GM12892 (cell line): ENCODE results near the gene S100A14. TPM values are rescaled to one million over a fixed set of nuclear protein-coding genes. Genes with fewer than 3 reads are reported as not detected.

Source experiments
- DNase-seq: peaks from one replicate; pipeline ENCODE4 v3.0.0; 2011; ENCODE audit not compliant: insufficient read length
- FAIRE-seq: peaks from 2 replicates; lab custom pipeline; 2011; peaks lifted over from hg19 to GRCh38; lab: Jason Lieb, UNC
- POLR2A ChIP-seq: IDR thresholded peaks from 2 replicates; pipeline ENCODE4 v1.6.1; 2011; ENCODE audit warnings: low read depth, low read length, control low read depth
- POLR2AphosphoS5 ChIP-seq: IDR thresholded peaks from 2 replicates; pipeline ENCODE4 v1.6.1; 2011; ENCODE audit warnings: low read depth, low read length, control low read depth
- TAF1 ChIP-seq: IDR thresholded peaks from 2 replicates; pipeline ENCODE4 v1.6.1; 2011; ENCODE audit warnings: low read depth, mild to moderate bottlenecking, control low read depth, low read length, borderline replicate concordance
- polyA plus RNA-seq: library from polyadenylated mRNA; unstranded; fragments of >200 nt; gene quantifications from one replicate; pipeline ENCODE4 v1.2.1, GENCODE V29; 2012; ENCODE audit warnings: missing spikeins, inconsistent platforms; ENCODE audit not compliant: missing spikeins

Gene S100A14
- 1.5 TPM for polyA plus RNA-seq

DNA sequence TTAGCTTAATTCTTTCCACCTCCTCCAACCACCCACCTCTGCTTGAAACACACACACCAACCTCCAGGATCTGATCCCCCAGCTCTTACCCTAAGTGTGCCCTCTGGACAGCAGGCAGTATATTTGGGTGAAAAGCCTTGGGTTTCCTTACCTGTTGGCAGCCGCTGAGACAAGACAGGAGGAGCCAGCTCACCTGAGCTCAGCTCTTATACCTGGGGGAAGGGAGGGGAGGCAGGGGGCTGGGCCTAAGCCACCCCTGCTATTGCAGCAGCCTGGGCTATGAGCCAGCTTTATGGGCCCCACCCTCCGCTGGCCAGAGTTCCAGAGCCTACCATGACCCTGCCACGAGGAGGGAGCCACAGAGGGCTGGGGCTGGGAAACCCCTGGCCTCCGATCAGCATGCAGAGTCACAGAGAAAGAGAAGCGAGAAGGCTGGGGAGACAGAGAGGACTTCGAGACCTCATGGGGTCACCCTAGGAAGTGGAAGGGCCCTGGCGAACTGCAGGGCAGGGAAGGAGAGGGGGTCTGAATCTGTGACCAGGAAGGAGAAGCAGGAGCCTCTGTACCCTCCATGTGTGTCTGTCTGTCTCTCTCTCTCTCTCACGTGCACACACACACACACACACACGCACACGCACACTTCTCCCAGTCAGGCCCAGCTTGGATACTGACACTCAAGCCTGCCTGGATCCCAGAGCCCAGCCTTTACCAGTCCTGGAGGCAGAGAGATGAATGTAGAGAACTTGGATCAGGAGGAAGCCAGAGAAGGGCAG is at the start of gene S100A14:
Gene S100A14, minus strand, starts transcription at position 182 of the 773 bp plus-strand sequence. CDS start 467 bp downstream, outside the sequence.
- no peak for TF ChIP-seq POLR2AphosphoS5
- TF ChIP-seq TAF1: no peak
- DNase-seq: no peak
- peak; percentile 40 for FAIRE-seq

GRCh38 chr1:153663211-153663610 is 47.1 kb upstream of the S100A14 start:
- TF ChIP-seq POLR2AphosphoS5 (no peak), POLR2A (no peak), TAF1 (no peak)
- DNase-seq (no peak), FAIRE-seq (no peak)

DNA sequence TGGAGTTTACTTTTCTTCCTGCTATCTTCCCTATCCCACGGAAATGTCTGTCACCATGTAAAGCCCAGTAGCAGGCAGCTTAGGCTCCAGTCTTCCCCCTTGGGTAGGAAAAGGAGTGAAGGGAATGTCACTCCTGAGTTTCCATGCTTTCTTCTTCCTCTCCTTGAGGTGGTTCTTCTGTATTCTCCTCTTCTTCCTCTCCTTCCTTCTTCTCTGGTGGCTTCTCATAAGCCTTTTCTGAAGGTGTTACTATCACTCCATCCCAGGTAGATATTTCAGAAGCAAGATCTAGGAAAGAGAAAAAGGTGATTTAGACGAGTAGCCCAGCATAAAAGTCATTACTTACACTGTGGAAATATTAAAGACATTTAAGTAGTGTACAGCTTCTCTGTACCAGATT is 46.1 kb upstream of the S100A14 start:
- no peak for DNase-seq
- FAIRE-seq: no peak
- no peak; the same call in 1 of the 2 replicates for TF ChIP-seq POLR2A
- no peak for TF ChIP-seq POLR2AphosphoS5
- no peak for TF ChIP-seq TAF1

- FAIRE-seq (no peak), DNase-seq (no peak)
- peak; percentile 85 for TF ChIP-seq POLR2AphosphoS5
- TF ChIP-seq POLR2A: no peak; the same call in none of the 2 replicates
- no peak for TF ChIP-seq TAF1
Measured at GRCh38 chr1:153661111-153661708, 45.1 kb upstream of the S100A14 start.

DNA sequence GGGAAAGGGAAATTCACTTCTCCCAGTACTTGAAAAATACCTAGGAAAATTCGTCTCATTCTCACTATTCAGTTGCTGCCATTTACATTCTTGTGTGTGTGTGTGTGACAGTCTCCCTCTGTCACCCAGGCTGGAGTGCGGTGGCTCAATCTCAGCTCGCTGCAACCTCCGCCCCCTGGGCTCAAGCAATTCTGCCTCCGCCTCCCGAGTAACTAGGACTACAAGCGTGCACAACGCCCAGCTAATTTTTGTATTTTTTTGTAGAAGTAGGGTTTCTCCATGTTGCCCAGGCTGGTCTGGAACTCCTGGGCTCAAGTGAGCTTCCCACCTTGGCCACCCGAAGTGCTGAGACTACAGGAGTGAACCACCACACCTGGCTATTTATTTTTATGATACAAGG is 43.5 kb upstream of the S100A14 start:
- FAIRE-seq (no peak), DNase-seq (no peak)
- TF ChIP-seq POLR2A: no peak
- no peak for TF ChIP-seq POLR2AphosphoS5
- TF ChIP-seq TAF1: no peak

DNA sequence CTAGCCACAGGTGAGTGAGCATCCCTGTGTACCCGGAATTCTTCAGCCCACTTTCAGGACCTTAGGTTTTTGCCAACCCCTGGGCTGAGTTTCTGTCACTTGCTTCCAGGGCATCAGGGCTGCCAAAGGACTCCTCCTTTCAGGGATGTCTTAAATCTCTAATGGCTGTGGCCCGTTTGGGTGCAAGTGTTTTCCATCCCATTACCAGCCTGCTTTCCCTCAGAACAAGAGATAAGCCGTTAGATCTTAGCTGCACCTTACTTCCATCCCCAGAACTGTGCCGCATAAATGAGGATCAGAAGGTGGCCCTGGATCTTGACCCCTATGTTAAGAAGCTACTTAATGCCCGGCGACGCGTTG is 43.0 kb upstream of the S100A14 start:
- TF ChIP-seq POLR2AphosphoS5 (no peak), POLR2A (no peak), TAF1 (no peak)
- FAIRE-seq (no peak), DNase-seq (no peak)

DNA sequence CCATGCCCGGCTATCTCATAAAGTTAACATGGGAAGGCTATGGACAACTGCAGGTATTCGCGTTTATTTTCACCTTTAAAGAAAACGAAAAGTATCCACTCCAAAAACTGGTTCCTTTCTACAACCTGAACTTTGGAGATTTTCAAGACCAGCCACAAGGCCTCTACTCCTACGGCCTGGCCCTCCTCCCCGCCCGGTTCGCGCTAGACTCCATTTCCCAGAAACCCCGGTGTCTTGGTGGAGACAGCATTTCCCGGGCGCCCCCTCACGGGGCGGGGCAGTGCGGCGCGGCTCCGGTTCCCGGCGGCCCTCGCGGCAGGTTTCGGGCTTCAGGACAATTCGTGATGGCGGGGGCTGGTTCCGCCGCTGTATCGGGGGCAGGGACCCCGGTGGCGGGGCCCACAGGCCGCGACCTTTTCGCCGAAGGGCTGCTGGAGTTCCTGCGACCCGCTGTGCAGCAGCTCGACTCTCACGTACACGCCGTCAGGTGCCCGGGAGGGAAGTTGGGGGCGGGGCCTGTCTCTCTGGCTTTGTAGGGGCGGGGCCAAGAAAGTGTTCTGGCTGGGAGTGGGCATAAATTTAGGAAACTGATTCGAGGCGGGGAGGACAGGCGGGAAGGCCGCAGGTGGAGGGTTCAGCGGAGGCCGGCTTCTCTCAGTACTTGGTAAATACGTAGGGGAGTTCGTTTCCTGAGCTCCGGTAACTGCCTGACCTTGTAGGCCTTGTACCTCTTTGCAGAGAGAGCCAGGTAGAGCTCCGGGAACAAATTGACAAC is 42.5 kb upstream of the S100A14 start, which contains the start of gene SNAPIN:
Gene SNAPIN, plus strand, starts transcription at position 304 of the 775 bp plus-strand sequence. Its CDS starts 41 bp downstream, at position 345.
- DNase-seq (peak; percentile 92), FAIRE-seq (peak; percentile 89)
- TF ChIP-seq POLR2AphosphoS5: peak; percentile 72
- TF ChIP-seq POLR2A: peak; percentile 84
- peak; percentile 60; the same call in 1 of the 2 replicates for TF ChIP-seq TAF1

DNA sequence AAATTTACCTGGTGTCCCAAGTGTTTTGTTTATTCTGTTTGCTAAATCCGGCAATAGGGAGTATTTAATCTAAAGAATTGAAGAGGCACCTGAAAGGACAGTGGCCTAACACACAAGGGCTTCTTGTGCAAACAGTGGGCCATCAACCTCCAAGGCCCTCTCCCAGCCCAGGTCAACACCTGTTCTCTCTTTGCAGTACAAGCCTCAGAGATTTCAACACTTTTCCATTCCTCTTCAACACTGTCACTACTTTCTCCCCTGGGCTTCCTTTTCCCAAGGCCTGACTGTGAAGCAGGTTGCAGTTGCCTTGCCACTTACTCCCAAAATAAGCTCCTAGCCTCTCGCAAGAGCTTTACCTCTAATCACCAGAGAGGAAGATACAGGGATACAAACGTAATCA is 39.2 kb upstream of the S100A14 start:
- DNase-seq: no peak
- TF ChIP-seq POLR2AphosphoS5: no peak
- TF ChIP-seq TAF1: no peak
- TF ChIP-seq POLR2A: no peak
- FAIRE-seq: no peak

DNA sequence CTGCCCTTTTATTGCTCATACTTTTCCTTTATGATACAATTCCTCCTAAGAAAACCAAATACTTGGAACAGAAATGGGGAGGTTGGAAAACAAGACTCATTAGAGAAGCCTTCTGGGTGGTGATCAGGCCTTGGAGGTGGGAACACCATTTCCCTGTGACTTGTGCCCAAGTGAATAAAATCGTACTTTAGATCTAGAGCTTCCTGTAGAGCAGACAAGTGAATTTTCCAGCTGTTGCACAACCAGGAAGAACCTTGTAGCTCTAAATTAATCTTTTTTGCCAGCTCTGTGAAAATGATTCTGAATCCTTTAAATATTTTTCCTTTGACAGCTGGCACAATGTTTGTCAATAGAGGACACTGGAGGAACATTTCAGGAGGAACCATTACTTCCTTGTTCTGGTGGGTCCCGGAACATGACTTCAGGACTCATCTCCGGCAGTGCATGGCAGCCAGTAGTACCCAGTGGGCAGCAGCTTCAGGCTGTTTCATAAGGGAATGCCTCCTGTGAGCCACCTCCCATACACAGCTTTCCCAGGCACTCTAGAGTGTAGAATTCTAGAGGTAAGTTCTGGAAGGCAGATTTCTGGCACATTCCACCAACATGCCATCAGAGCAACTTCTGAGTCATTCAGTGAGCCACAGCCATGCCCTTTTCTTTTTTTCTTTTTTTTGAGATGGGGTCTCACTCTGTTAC is 36.8 kb upstream of the S100A14 start:
- no peak for FAIRE-seq
- no peak for TF ChIP-seq POLR2A
- DNase-seq: no peak

DNA sequence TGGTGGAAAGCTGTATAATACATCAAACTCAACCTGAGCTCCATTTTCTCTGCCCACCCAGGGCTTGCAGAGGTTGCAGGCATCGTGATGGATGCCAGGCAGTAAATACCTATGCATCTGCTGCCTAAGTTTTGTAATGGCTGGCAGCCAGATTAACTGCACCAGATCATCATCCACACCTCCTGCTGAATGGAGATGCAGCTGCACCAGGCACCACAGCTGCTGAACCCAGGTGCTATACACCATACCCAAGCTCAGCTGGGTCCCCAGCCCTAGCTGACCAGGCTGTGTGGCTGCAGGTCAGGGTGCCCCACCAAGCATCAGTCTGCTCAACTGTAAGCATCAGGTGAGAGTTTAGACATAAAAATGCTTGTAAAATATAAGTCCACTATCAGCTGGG is 35.6 kb upstream of the S100A14 start:
- FAIRE-seq (no peak), DNase-seq (no peak)
- TF ChIP-seq TAF1: no peak
- TF ChIP-seq POLR2AphosphoS5: no peak
- no peak for TF ChIP-seq POLR2A

DNA sequence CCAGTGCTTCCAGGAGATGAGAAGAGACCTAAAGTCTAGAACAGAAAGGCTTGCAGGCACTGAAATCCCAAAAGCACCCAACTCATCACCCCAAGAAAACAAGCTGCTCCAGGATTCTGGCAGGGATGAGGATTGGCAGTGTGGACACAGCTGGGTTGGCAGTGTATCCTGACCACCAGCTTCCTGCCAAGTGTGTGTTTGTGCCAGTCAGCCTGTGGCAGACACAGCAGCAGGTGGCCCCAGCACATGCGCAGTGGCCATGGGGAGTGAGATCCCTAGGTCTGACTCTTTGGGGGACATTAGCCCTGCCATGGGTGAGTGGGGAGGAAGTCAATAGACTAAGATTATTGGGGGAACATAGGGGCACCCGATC is 33.7 kb upstream of the S100A14 start:
- no peak for FAIRE-seq
- no peak for DNase-seq
- no peak; the same call in 1 of the 2 replicates for TF ChIP-seq POLR2A
- no peak for TF ChIP-seq POLR2AphosphoS5
- TF ChIP-seq TAF1: no peak
